A549 (cell line): ENCODE results near the gene ABI2. TPM values are rescaled to one million over a fixed set of nuclear protein-coding genes. Genes with fewer than 3 reads are reported as not detected.
A peak's percentile ranks its signal among the peaks of the same experiment; 100 is the strongest.

Experiments used
- ATAC-seq, 2 experiments: fragments of 200-7000 bp in 1 of 2; fragments of >200 bp in 1 of 2; cut with Nextera tagmentation in 1 of 2; cut with Tn5 transposase in 1 of 2; 3 replicates each; pipeline versions ENCODE4 v1.8.0 to v1.9.1; 2018 to 2020; ENCODE audit warnings: mild to moderate bottlenecking in 1 of 2, moderate library complexity in 1 of 2
- CTCF ChIA-PET: fragments of 300-600 bp; sonication (Branson Sonifier 250); formaldehyde crosslinking; extraction: SDS; loops from one replicate; lab custom pipeline; 2021; ENCODE audit warnings: antibody characterized with exemption, inconsistent platforms; lab: Yijun Ruan, JAX
- POLR2A ChIA-PET: fragments of 350-600 bp; formaldehyde crosslinking; extraction: SDS; loops from one replicate; lab custom pipeline; 2021; ENCODE audit warnings: antibody characterized with exemption, inconsistent platforms; lab: Yijun Ruan, JAX
- DNase-seq, 2 experiments: peaks; one replicate each; pipeline versions ENCODE4 v3.0.0 to v3.0.0-alpha.2; 2011 to 2016; ENCODE audit warnings: low read depth in 1 of 2, low spot score in 1 of 2
- FAIRE-seq: peaks from 2 replicates; lab custom pipeline; 2011; peaks lifted over from hg19 to GRCh38; lab: Jason Lieb, UNC
- H3K27ac ChIP-seq, 2 experiments: fragments of >200 bp; sonication (Bioruptor Twin); formaldehyde crosslinking; 3 replicates each; pipeline ENCODE4 v1.5.1; 2016 to 2017
- H3K4me1 ChIP-seq: fragments of >200 bp; sonication (Bioruptor Twin); formaldehyde crosslinking; 3 replicates; pipeline ENCODE4 v1.6.1; 2016
- H3K4me2 ChIP-seq: fragments of >200 bp; sonication (Bioruptor Twin); formaldehyde crosslinking; 3 replicates; pipeline ENCODE4 v1.6.1; 2016
- H3K4me3 ChIP-seq: fragments of >200 bp; sonication (Bioruptor Twin); formaldehyde crosslinking; 3 replicates; pipeline ENCODE4 v1.5.1; 2016
- H3K9me3 ChIP-seq: fragments of >200 bp; sonication (Bioruptor Twin); formaldehyde crosslinking; 3 replicates; pipeline ENCODE4 v1.6.1; 2016
- BHLHE40 ChIP-seq: IDR thresholded peaks from 2 replicates; pipeline ENCODE4 v1.6.1; 2012; ENCODE audit warnings: low read depth, low read length, inconsistent platforms
- CBX2 ChIP-seq: fragments of 200-600 bp; sonication (generic); IDR thresholded peaks from 2 replicates; pipeline ENCODE4 v1.6.1; 2016; ENCODE audit warnings: low read depth, mild to moderate bottlenecking, borderline replicate concordance
- CHD2 ChIP-seq: fragments of 150-350 bp; IDR thresholded peaks from 2 replicates; pipeline ENCODE4 v1.6.1; 2014; ENCODE audit warnings: low read length; ENCODE audit not compliant: partially characterized antibody
- EHMT2 ChIP-seq: fragments of 200-600 bp; sonication (generic); IDR thresholded peaks from 2 replicates; pipeline ENCODE4 v1.6.1; 2016; ENCODE audit warnings: antibody characterized with exemption, low read depth, mild to moderate bottlenecking, moderate library complexity
- ESRRA ChIP-seq: fragments of 150-350 bp; IDR thresholded peaks from 2 replicates; pipeline ENCODE4 v1.6.1; 2014; ENCODE audit warnings: mild to moderate bottlenecking, low read length, borderline replicate concordance
- FOSL2 ChIP-seq, 2 experiments: fragments of 450-650 bp in 1 of 2; fragments of >200 bp in 1 of 2; sonication (Bioruptor Twin) in 1 of 2; formaldehyde crosslinking; IDR thresholded peaks; 2 replicates each; pipeline versions ENCODE4 v1.5.0 to v1.6.1; 2016 to 2020; ENCODE audit warnings: mild to moderate bottlenecking in 1 of 2, moderate library complexity in 1 of 2
- HMGXB4 ChIP-seq: fragments of 250-450 bp; sonication (Bioruptor Pico); IDR thresholded peaks from 2 replicates; pipeline ENCODE4 v1.5.0; 2021; ENCODE audit warnings: mild to moderate bottlenecking, moderate library complexity, borderline replicate concordance
- HOXB13 ChIP-seq: fragments of 250-450 bp; sonication (Bioruptor Pico); IDR thresholded peaks from 2 replicates; pipeline ENCODE4 v1.5.0; 2020; ENCODE audit warnings: low read depth, mild to moderate bottlenecking, moderate library complexity
- HOXB5 ChIP-seq: fragments of 250-450 bp; sonication (Bioruptor Pico); IDR thresholded peaks from 2 replicates; pipeline ENCODE4 v1.5.0; 2020; ENCODE audit warnings: mild to moderate bottlenecking, moderate library complexity
- KDM5A ChIP-seq: fragments of 200-600 bp; sonication (generic); IDR thresholded peaks from 2 replicates; pipeline ENCODE4 v1.6.1; 2016; ENCODE audit warnings: antibody characterized with exemption, mild to moderate bottlenecking
- MAX ChIP-seq: IDR thresholded peaks from 2 replicates; pipeline ENCODE4 v1.6.1; 2012
- MAZ ChIP-seq: fragments of 150-350 bp; IDR thresholded peaks from 2 replicates; pipeline ENCODE4 v1.6.1; 2014; ENCODE audit warnings: antibody characterized with exemption, low read depth, low read length, borderline replicate concordance
- MYC ChIP-seq: IDR thresholded peaks from 2 replicates; pipeline ENCODE4 v1.6.1; 2012; ENCODE audit warnings: mild to moderate bottlenecking, inconsistent platforms, low read length, improper control_type of control experiment, borderline replicate concordance
- NPAS2 ChIP-seq: fragments of 250-450 bp; sonication (Bioruptor Pico); IDR thresholded peaks from 2 replicates; pipeline ENCODE4 v1.8.0; 2022; ENCODE audit warnings: mild to moderate bottlenecking, moderate library complexity, borderline replicate concordance
- PBX3 ChIP-seq: IDR thresholded peaks from 2 replicates; pipeline ENCODE4 v1.6.1; 2012
- PHF8 ChIP-seq: fragments of 200-600 bp; sonication (generic); IDR thresholded peaks from 2 replicates; pipeline ENCODE4 v1.6.1; 2016; ENCODE audit warnings: low read depth, mild to moderate bottlenecking, antibody characterized with exemption, moderate library complexity, borderline replicate concordance
- RAD21 ChIP-seq, 2 experiments: fragments of >200 bp in 1 of 2; sonication (Bioruptor Twin) in 1 of 2; formaldehyde crosslinking in 1 of 2; IDR thresholded peaks in 1 of 2; conservative IDR thresholded peaks in 1 of 2; 2 replicates in 1 of 2; 3 replicates in 1 of 2; pipeline ENCODE4 v1.6.1; 2012 to 2018; ENCODE audit warnings: inconsistent platforms in 1 of 2
- RARB ChIP-seq: fragments of 250-450 bp; sonication (Bioruptor Pico); IDR thresholded peaks from 2 replicates; pipeline ENCODE4 v1.8.0; 2021; ENCODE audit warnings: mild to moderate bottlenecking, moderate library complexity
- SMC3 ChIP-seq: fragments of >200 bp; sonication (Bioruptor Twin); formaldehyde crosslinking; IDR thresholded peaks from 3 replicates; pipeline ENCODE4 v1.6.1; 2018; ENCODE audit warnings: inconsistent platforms
- SREBF2 ChIP-seq: fragments of 450-650 bp; IDR thresholded peaks from 2 replicates; pipeline ENCODE4 v1.6.1; 2014; ENCODE audit warnings: mild to moderate bottlenecking, moderate library complexity
- USF2 ChIP-seq: fragments of 450-650 bp; IDR thresholded peaks from 2 replicates; pipeline ENCODE4 v1.6.1; 2014; ENCODE audit warnings: antibody characterized with exemption
- ZFP36 ChIP-seq: fragments of 450-650 bp; IDR thresholded peaks from 2 replicates; pipeline ENCODE4 v1.6.1; 2014; ENCODE audit warnings: borderline replicate concordance; ENCODE audit not compliant: partially characterized antibody
- WGBS: methylation state at CpG from one replicate; pipeline ENCODE4 v1.1.6; 2017; ENCODE audit errors: missing lambda C conversion rate; 5-methylcytosine and 5-hydroxymethylcytosine counted together
- polyA plus RNA-seq, 4 experiments: library from polyadenylated mRNA; depleted of rRNA in 3 of 4; stranded (reverse); fragments of >200 nt; fragmentation: RNase III in 1 of 4; extraction: RNeasy Plus Mini Kit Qiagen cat#74134 plus additional on column Dnase treatment in 1 of 4; gene quantifications; 2 replicates in 3 of 4; 3 replicates in 1 of 4; pipeline ENCODE4 v1.2.3, GENCODE V29; 2011 to 2017

ABI2 gene
- polyA plus RNA-seq, 2 of the 4 experiments (the other 2 are of a cell fraction), result 36.2 to 51.1 TPM

- TF ChIP-seq HMGXB4 (CRISPR knock-in tag) (no peak), RAD21 (conservative IDR thresholded peaks at IDR 0.05 in 1 of 2, IDR thresholded peaks at IDR 0.05 in 1 of 2) (no peak), EHMT2 (no peak), MAX (0 out of 2 replicates have a peak, but pooled peaks have one; percentile 33), ZFP36 (no peak), PBX3 (no peak), CBX2 (no peak), USF2 (no peak), SREBF2 (no peak), NPAS2 (CRISPR knock-in tag) (no peak)
Observed at GRCh38 chr2:203352604-203353255, 24.5 kb downstream of the ABI2 start (continued).

GRCh38 chr2:203354966-203355365, 26.8 kb downstream of the ABI2 start:
- H3K4me1 ChIP-seq, result peaks cover 40% of the 10 kb centered on the region
- H3K27ac ChIP-seq, result peak overlapping the region in 1 of 2 experiments; percentile 30; a peak in 3 of 6 replicates
- no peak for DNase-seq
- 91% methylated on average over 3 of the region's 3 CpGs for WGBS
- H3K9me3 ChIP-seq, result no peaks in the 10 kb centered on the region
- no peak for ATAC-seq
- FAIRE-seq, result no peak
- TF ChIP-seq ESRRA (no peak), RARB (no peak), MAZ (no peak), MYC (no peak), KDM5A (no peak), HOXB5 (no peak), FOSL2 (IDR thresholded peaks at IDR 0.05) (no peak), FOSL2 (CRISPR knock-in tag; IDR thresholded peaks at IDR 0.05) (no peak)
- no peak overlapping the region for H3K4me3 ChIP-seq
- POLR2A ChIA-PET, result no interaction called here
- H3K4me2 ChIP-seq, result no peak overlapping the region
- CTCF ChIA-PET, result no interaction called here

GRCh38 chr2:203359450-203359849, 31.3 kb downstream of the ABI2 start:
- no peak overlapping the region for H3K4me2 ChIP-seq
- no peak for DNase-seq
- WGBS, result 100% methylated on average over 1 of the region's 1 CpG
- POLR2A ChIA-PET, result no interaction called here
- no peak overlapping the region for H3K27ac ChIP-seq
- H3K4me1 ChIP-seq, result peaks cover 26% of the 10 kb centered on the region
- no peak for TF ChIP-seq HOXB13 (CRISPR knock-in tag)
- TF ChIP-seq SMC3, result no peak
- TF ChIP-seq RARB, result no peak
- TF ChIP-seq BHLHE40, result no peak
- no peak for TF ChIP-seq FOSL2 (IDR thresholded peaks at IDR 0.05)
- TF ChIP-seq FOSL2 (CRISPR knock-in tag; IDR thresholded peaks at IDR 0.05), result no peak
- TF ChIP-seq CHD2, result no peak
- no peak for TF ChIP-seq NPAS2 (CRISPR knock-in tag)
- TF ChIP-seq PHF8, result no peak
- TF ChIP-seq, all 56 proteins: peak for 0
- CTCF ChIA-PET, result no interaction called here
- Histone ChIP-seq H3K9me3 (no peaks in the 10 kb centered on the region), H3K4me3 (no peak overlapping the region)
- FAIRE-seq (no peak), ATAC-seq (no peak)
